Measurements from ENCODE around the gene CCNB3.
"Not testable (repeated sequence)": the region's sequence is repeated elsewhere in the genome, so short reads cannot be mapped to it uniquely, and the experiment has no call there.

Gene CCNB3

GRCh38 chrX:50211510-50211909, 6.9 kb downstream of the CCNB3 start:
- H4K91ac ChIP-seq (ENCODE audit: low read depth, low read length, poor library complexity): no peak overlapping the region
- DNase-seq (ENCODE audit: low spot score): no peak

GRCh38 chrX:50281253-50281652, 76.7 kb downstream of the CCNB3 start:
- H4K91ac ChIP-seq (ENCODE audit: low read depth, low read length, poor library complexity): no peak overlapping the region
- no peak overlapping the region for H3K4me3 ChIP-seq (ENCODE audit: low read length in 2 of 2)
- H2AK5ac ChIP-seq (ENCODE audit: low read depth, low read length): no peak overlapping the region
- H2BK120ac ChIP-seq (ENCODE audit: low read depth, low read length): no peak overlapping the region
- H3K9ac ChIP-seq (ENCODE audit: low read depth, low read length, poor library complexity): no peak overlapping the region
- no peak overlapping the region for H3K27ac ChIP-seq (replicated peaks; ENCODE audit: low read length)
- no peaks in the 10 kb centered on the region for H3K36me3 ChIP-seq (replicated peaks in 1 of 2; ENCODE audit: control insufficient read depth in 2 of 2, insufficient read depth in 2 of 2, low read length in 2 of 2)
- H4K8ac ChIP-seq (ENCODE audit: low read depth, low read length): no peak overlapping the region
- no peak for DNase-seq (ENCODE audit: low spot score)
- no peak overlapping the region for H2BK12ac ChIP-seq (ENCODE audit: low read length)
- H3K18ac ChIP-seq (ENCODE audit: low read length): no peak overlapping the region
- no peak overlapping the region for H2AFZ ChIP-seq (ENCODE audit: low read length)
- WGBS, 2 donors (ENCODE audit: extremely low coverage in 2 of 2, insufficient read length in 2 of 2, insufficient replicate concordance in 1 of 2): no CpG with 5 or more reads among the region's 19 CpGs
- no peak overlapping the region for H3K4ac ChIP-seq (ENCODE audit: low read length)
- no peak overlapping the region for H2BK5ac ChIP-seq (ENCODE audit: low read length)
- H3K79me1 ChIP-seq (ENCODE audit: low read depth, low read length): no peaks in the 10 kb centered on the region
- no peaks in the 10 kb centered on the region for H3K4me1 ChIP-seq (ENCODE audit: control insufficient read depth in 2 of 2, insufficient read depth in 1 of 2, low read depth in 1 of 2, low read length in 2 of 2)
- no peak overlapping the region for H3K23ac ChIP-seq (ENCODE audit: low read depth, low read length, poor library complexity)
- no peak overlapping the region for H2BK15ac ChIP-seq (ENCODE audit: low read length)
- H3K14ac ChIP-seq (ENCODE audit: low read length): no peak overlapping the region
- H3K9me3 ChIP-seq (replicated peaks in 1 of 2; ENCODE audit: control insufficient read depth in 2 of 2, insufficient read depth in 1 of 2, low read depth in 1 of 2, low read length in 2 of 2): no peaks in the 10 kb centered on the region
- H3K27me3 ChIP-seq (ENCODE audit: control insufficient read depth in 3 of 3, insufficient read depth in 3 of 3, low read depth in 1 of 3, low read length in 3 of 3): peaks cover 0 to 5% (median 0%) of the 10 kb centered on the region in 3 experiments
- H3K4me2 ChIP-seq (ENCODE audit: insufficient read depth, low read length, poor library complexity, severe bottlenecking): no peak overlapping the region

More at GRCh38 chrX:50211510-50211909, 6.9 kb downstream of the CCNB3 start:
- Histone ChIP-seq H3K23ac (ENCODE audit: low read depth, low read length, poor library complexity) (no peak overlapping the region), H3K27ac (replicated peaks; ENCODE audit: low read length) (no peak overlapping the region), H3K9me3 (replicated peaks in 1 of 2; ENCODE audit: control insufficient read depth in 2 of 2, insufficient read depth in 1 of 2, low read depth in 1 of 2, low read length in 2 of 2) (no peaks in the 10 kb centered on the region), H2AK5ac (ENCODE audit: low read depth, low read length) (no peak overlapping the region), H2AFZ (ENCODE audit: low read length) (no peak overlapping the region), H2BK120ac (ENCODE audit: low read depth, low read length) (no peak overlapping the region), H3K4me3 (ENCODE audit: low read length in 2 of 2) (no peak overlapping the region), H3K4me1 (ENCODE audit: control insufficient read depth in 2 of 2, insufficient read depth in 1 of 2, low read depth in 1 of 2, low read length in 2 of 2) (no peaks in the 10 kb centered on the region), H3K79me1 (ENCODE audit: low read depth, low read length) (no peaks in the 10 kb centered on the region), H2BK12ac (ENCODE audit: low read length) (no peak overlapping the region), H3K4ac (ENCODE audit: low read length) (no peak overlapping the region), H4K8ac (ENCODE audit: low read depth, low read length) (no peak overlapping the region), H3K18ac (ENCODE audit: low read length) (no peak overlapping the region), H2BK15ac (ENCODE audit: low read length) (no peak overlapping the region), H3K36me3 (replicated peaks in 1 of 2; ENCODE audit: control insufficient read depth in 2 of 2, insufficient read depth in 2 of 2, low read length in 2 of 2) (no peaks in the 10 kb centered on the region), H3K14ac (ENCODE audit: low read length) (no peak overlapping the region), H2BK5ac (ENCODE audit: low read length) (no peak overlapping the region), H3K4me2 (ENCODE audit: insufficient read depth, low read length, poor library complexity, severe bottlenecking) (no peak overlapping the region), H3K9ac (ENCODE audit: low read depth, low read length, poor library complexity) (no peak overlapping the region), H3K27me3 (ENCODE audit: control insufficient read depth in 3 of 3, insufficient read depth in 3 of 3, low read depth in 1 of 3, low read length in 3 of 3) (no peaks in the 10 kb centered on the region)
- WGBS, 2 donors (ENCODE audit: extremely low coverage in 2 of 2, insufficient read length in 2 of 2, insufficient replicate concordance in 1 of 2): no CpG with 5 or more reads among the region's 8 CpGs

- no peak for DNase-seq (ENCODE audit: low spot score)
- no peak overlapping the region for H3K14ac ChIP-seq (ENCODE audit: low read length)
- no peak overlapping the region for H2AFZ ChIP-seq (ENCODE audit: low read length)
- H3K4me1 ChIP-seq (ENCODE audit: control insufficient read depth in 2 of 2, insufficient read depth in 1 of 2, low read depth in 1 of 2, low read length in 2 of 2): no peaks in the 10 kb centered on the region
- H2BK120ac ChIP-seq (ENCODE audit: low read depth, low read length): no peak overlapping the region
- no peaks in the 10 kb centered on the region for H3K36me3 ChIP-seq (replicated peaks in 1 of 2; ENCODE audit: control insufficient read depth in 2 of 2, insufficient read depth in 2 of 2, low read length in 2 of 2)
- H2BK5ac ChIP-seq (ENCODE audit: low read length): no peak overlapping the region
- peaks cover 0 to 3% (median 0%) of the 10 kb centered on the region in 3 experiments for H3K27me3 ChIP-seq (ENCODE audit: control insufficient read depth in 3 of 3, insufficient read depth in 3 of 3, low read depth in 1 of 3, low read length in 3 of 3)
- no peak overlapping the region for H2BK15ac ChIP-seq (ENCODE audit: low read length)
- no peak overlapping the region for H4K8ac ChIP-seq (ENCODE audit: low read depth, low read length)
- H4K91ac ChIP-seq (ENCODE audit: low read depth, low read length, poor library complexity): no peak overlapping the region
- no peak overlapping the region for H2BK12ac ChIP-seq (ENCODE audit: low read length)
- H3K79me1 ChIP-seq (ENCODE audit: low read depth, low read length): no peaks in the 10 kb centered on the region
- H3K9ac ChIP-seq (ENCODE audit: low read depth, low read length, poor library complexity): no peak overlapping the region
- H3K23ac ChIP-seq (ENCODE audit: low read depth, low read length, poor library complexity): no peak overlapping the region
- H2AK5ac ChIP-seq (ENCODE audit: low read depth, low read length): no peak overlapping the region
- H3K4ac ChIP-seq (ENCODE audit: low read length): no peak overlapping the region
- H3K18ac ChIP-seq (ENCODE audit: low read length): no peak overlapping the region
- no peaks in the 10 kb centered on the region for H3K9me3 ChIP-seq (replicated peaks in 1 of 2; ENCODE audit: control insufficient read depth in 2 of 2, insufficient read depth in 1 of 2, low read depth in 1 of 2, low read length in 2 of 2)
- H3K4me2 ChIP-seq (ENCODE audit: insufficient read depth, low read length, poor library complexity, severe bottlenecking): no peak overlapping the region
- no CpG with 5 or more reads among the region's 2 CpGs for WGBS, 2 donors (ENCODE audit: extremely low coverage in 2 of 2, insufficient read length in 2 of 2, insufficient replicate concordance in 1 of 2)
- no peak overlapping the region for H3K4me3 ChIP-seq (ENCODE audit: low read length in 2 of 2)
- no peak overlapping the region for H3K27ac ChIP-seq (replicated peaks; ENCODE audit: low read length)
Measured at GRCh38 chrX:50327235-50327634, 122.7 kb downstream of the CCNB3 start.

- not testable (repeated sequence) for DNase-seq (ENCODE audit: low spot score); H2BK15ac ChIP-seq (ENCODE audit: low read length); H3K79me1 ChIP-seq (ENCODE audit: low read depth, low read length)
Measured at GRCh38 chrX:50332668-50333067, 128.1 kb downstream of the CCNB3 start.

More at GRCh38 chrX:50332668-50333067, 128.1 kb downstream of the CCNB3 start:
- not testable (repeated sequence) for H2AFZ ChIP-seq (ENCODE audit: low read length); H4K91ac ChIP-seq (ENCODE audit: low read depth, low read length, poor library complexity); H3K36me3 ChIP-seq (replicated peaks in 1 of 2; ENCODE audit: control insufficient read depth in 2 of 2, insufficient read depth in 2 of 2, low read length in 2 of 2); H3K9ac ChIP-seq (ENCODE audit: low read depth, low read length, poor library complexity); H4K8ac ChIP-seq (ENCODE audit: low read depth, low read length); H2BK12ac ChIP-seq (ENCODE audit: low read length); H3K4me2 ChIP-seq (ENCODE audit: insufficient read depth, low read length, poor library complexity, severe bottlenecking); H3K27ac ChIP-seq (replicated peaks; ENCODE audit: low read length); H2BK120ac ChIP-seq (ENCODE audit: low read depth, low read length); H3K27me3 ChIP-seq (ENCODE audit: control insufficient read depth in 3 of 3, insufficient read depth in 3 of 3, low read depth in 1 of 3, low read length in 3 of 3); H3K4me1 ChIP-seq (ENCODE audit: control insufficient read depth in 2 of 2, insufficient read depth in 1 of 2, low read depth in 1 of 2, low read length in 2 of 2); H3K18ac ChIP-seq (ENCODE audit: low read length); H3K9me3 ChIP-seq (replicated peaks in 1 of 2; ENCODE audit: control insufficient read depth in 2 of 2, insufficient read depth in 1 of 2, low read depth in 1 of 2, low read length in 2 of 2); H3K4me3 ChIP-seq (ENCODE audit: low read length in 2 of 2); H3K23ac ChIP-seq (ENCODE audit: low read depth, low read length, poor library complexity); H2AK5ac ChIP-seq (ENCODE audit: low read depth, low read length); H3K4ac ChIP-seq (ENCODE audit: low read length); H2BK5ac ChIP-seq (ENCODE audit: low read length); H3K14ac ChIP-seq (ENCODE audit: low read length)
- WGBS, 2 donors (ENCODE audit: extremely low coverage in 2 of 2, insufficient read length in 2 of 2, insufficient replicate concordance in 1 of 2): no CpG with 5 or more reads among the region's 5 CpGs

Data from neuronal stem cell (in vitro differentiated cells).